ENCODE data around the gene CFAP90.

The CFAP90 gene

DNA sequence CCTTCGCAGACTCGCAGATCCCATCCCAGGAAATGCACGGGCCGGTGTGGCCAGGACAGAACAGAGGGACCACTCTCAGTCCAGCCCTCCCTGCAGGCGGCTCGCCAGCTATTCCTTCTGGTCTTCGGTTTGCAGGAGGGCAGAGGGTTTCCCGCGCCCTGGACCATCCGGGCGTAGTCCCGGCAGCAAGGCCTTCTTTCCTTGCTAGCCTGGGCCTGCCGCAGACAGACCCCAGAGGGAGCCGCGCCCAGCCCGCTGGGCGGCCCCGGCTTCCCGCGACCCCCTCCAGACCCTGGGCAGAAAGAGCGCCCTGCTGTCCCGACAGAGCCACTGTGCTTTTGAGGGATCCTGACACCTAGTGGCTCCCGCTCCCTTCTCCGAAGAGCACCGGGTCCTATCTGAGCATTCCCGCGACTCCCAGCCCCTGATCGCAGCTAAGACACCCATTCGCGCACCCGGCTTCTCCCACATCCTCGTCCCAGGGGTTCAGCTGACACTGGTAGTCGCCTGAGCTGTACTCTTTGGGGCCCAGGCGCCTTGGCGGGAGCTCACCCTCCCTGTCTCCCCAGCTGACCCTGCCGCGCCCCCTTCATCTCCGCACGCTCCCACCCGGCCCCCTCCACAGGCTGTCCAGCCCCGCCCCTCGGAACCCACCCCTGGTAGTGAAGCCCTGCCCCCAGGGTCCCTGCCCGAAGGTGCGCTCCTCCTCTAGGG lies 1.1 kb downstream of the CFAP90 start:
- POLR2A ChIA-PET = interaction anchor here (1.2 kb wide), 1 partner anchor 19 kb away, joined by 5 read pairs; the partner anchor contains the start of genes FASTKD3 and MTRR
- CTCF ChIA-PET = no interaction called here
- no peak for DNase-seq (ENCODE audit: extremely low spot score)
- TF ChIP-seq SP1 (IDR thresholded peaks at IDR 0.05) (no peak), L3MBTL2 (conservative IDR thresholded peaks at IDR 0.05) (no peak), BHLHE40 (IDR thresholded peaks at IDR 0.05; ENCODE audit: borderline replicate concordance) (no peak), NFRKB (IDR thresholded peaks at IDR 0.05) (no peak), FOXK2 (IDR thresholded peaks at IDR 0.05) (no peak), TARDBP (IDR thresholded peaks at IDR 0.05) (no peak), ELF4 (IDR thresholded peaks at IDR 0.05) (no peak), FOXA1 (IDR thresholded peaks at IDR 0.05) (no peak), CTBP1 (IDR thresholded peaks at IDR 0.05; ENCODE audit: borderline replicate concordance) (no peak), LEF1 (IDR thresholded peaks at IDR 0.05; ENCODE audit: borderline replicate concordance) (no peak), ZNF384 (IDR thresholded peaks at IDR 0.05) (no peak), FOXM1 (IDR thresholded peaks at IDR 0.05; ENCODE audit: borderline replicate concordance) (no peak)
- TF ChIP-seq, protein P1, sequence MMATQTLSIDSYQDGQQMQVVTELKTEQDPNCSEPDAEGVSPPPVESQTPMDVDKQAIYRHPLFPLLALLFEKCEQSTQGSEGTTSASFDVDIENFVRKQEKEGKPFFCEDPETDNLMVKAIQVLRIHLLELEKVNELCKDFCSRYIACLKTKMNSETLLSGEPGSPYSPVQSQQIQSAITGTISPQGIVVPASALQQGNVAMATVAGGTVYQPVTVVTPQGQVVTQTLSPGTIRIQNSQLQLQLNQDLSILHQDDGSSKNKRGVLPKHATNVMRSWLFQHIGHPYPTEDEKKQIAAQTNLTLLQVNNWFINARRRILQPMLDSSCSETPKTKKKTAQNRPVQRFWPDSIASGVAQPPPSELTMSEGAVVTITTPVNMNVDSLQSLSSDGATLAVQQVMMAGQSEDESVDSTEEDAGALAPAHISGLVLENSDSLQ (IDR thresholded peaks at IDR 0.05) = no peak

DNA sequence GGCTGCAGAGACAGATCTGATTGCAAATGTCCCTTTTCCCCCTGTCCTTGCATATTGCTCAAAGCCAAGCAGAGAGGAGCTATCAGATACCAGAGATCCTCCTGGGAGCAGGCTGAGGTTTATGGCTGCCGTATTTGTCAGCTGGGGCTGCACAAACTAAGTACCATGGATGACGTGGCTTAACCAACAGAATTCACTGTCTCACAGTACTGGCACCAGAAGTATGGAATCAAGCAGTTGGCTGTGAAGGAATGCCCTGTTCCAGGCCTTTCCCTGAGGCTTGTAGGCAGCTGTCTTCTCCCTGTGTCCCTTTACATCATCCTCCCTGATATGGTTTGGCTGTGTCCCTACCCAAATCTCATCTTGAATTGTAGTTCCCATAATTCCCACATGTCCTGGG lies 2.6 kb downstream of the CFAP90 start:
- ChIA-PET CTCF (interaction anchor here (0.8 kb wide), 1 partner anchor 1083 kb away, joined by 5 read pairs; no protein-coding TSS in a partner anchor), POLR2A (interaction anchor here (1.7 kb wide), 1 partner anchor 21 kb away, joined by 4 read pairs; the partner anchor contains the start of genes FASTKD3 and MTRR)
- DNase-seq (ENCODE audit: extremely low spot score) = no peak
- TF ChIP-seq SP1 (IDR thresholded peaks at IDR 0.05) (no peak), FOXA1 (IDR thresholded peaks at IDR 0.05) (no peak), ARNT (IDR thresholded peaks at IDR 0.05) (no peak), L3MBTL2 (conservative IDR thresholded peaks at IDR 0.05) (no peak), ELF4 (IDR thresholded peaks at IDR 0.05) (no peak), FOXM1 (IDR thresholded peaks at IDR 0.05; ENCODE audit: borderline replicate concordance) (no peak), LEF1 (IDR thresholded peaks at IDR 0.05; ENCODE audit: borderline replicate concordance) (no peak), CTBP1 (IDR thresholded peaks at IDR 0.05; ENCODE audit: borderline replicate concordance) (no peak), NFRKB (IDR thresholded peaks at IDR 0.05) (no peak), TARDBP (IDR thresholded peaks at IDR 0.05) (no peak), SUZ12 (IDR thresholded peaks at IDR 0.05) (no peak), HDGF (IDR thresholded peaks at IDR 0.05; ENCODE audit: borderline replicate concordance) (no peak), BHLHE40 (IDR thresholded peaks at IDR 0.05; ENCODE audit: borderline replicate concordance) (no peak), ZNF384 (IDR thresholded peaks at IDR 0.05) (no peak), FOXK2 (IDR thresholded peaks at IDR 0.05) (no peak)
- TF ChIP-seq, protein P1 (IDR thresholded peaks at IDR 0.05) = no peak

- POLR2A ChIA-PET = no interaction called here
- DNase-seq (ENCODE audit: extremely low spot score) = no peak
- no peak for TF ChIP-seq FOXM1 (IDR thresholded peaks at IDR 0.05; ENCODE audit: borderline replicate concordance)
- TF ChIP-seq NFRKB (IDR thresholded peaks at IDR 0.05) = no peak
- TF ChIP-seq, protein P1 (IDR thresholded peaks at IDR 0.05) = no peak
- no peak for TF ChIP-seq ZNF384 (IDR thresholded peaks at IDR 0.05)
- TF ChIP-seq FOXA1 (IDR thresholded peaks at IDR 0.05) = no peak
- no peak for TF ChIP-seq TARDBP (IDR thresholded peaks at IDR 0.05)
- TF ChIP-seq CTBP1 (IDR thresholded peaks at IDR 0.05; ENCODE audit: borderline replicate concordance) = no peak
- no peak for TF ChIP-seq L3MBTL2 (conservative IDR thresholded peaks at IDR 0.05)
- no peak for TF ChIP-seq ELF4 (IDR thresholded peaks at IDR 0.05)
- no peak for TF ChIP-seq LEF1 (IDR thresholded peaks at IDR 0.05; ENCODE audit: borderline replicate concordance)
- no peak for TF ChIP-seq SP1 (IDR thresholded peaks at IDR 0.05)
- no peak for TF ChIP-seq SUZ12 (IDR thresholded peaks at IDR 0.05)
- no peak for TF ChIP-seq FOXK2 (IDR thresholded peaks at IDR 0.05)
- no peak for TF ChIP-seq ARNT (IDR thresholded peaks at IDR 0.05)
- TF ChIP-seq HDGF (IDR thresholded peaks at IDR 0.05; ENCODE audit: borderline replicate concordance) = no peak
- CTCF ChIA-PET = interaction anchor here (2.3 to 2.7 kb wide), 2 partner anchors 10 to 30 kb away, joined by 8 to 9 read pairs; no protein-coding TSS in a partner anchor
Measured at GRCh38 chr5:7846327-7846726, 4.6 kb downstream of the CFAP90 start.

- CTCF ChIA-PET = interaction anchor here (2.3 to 2.7 kb wide), 2 partner anchors 10 to 29 kb away, joined by 8 to 9 read pairs; no protein-coding TSS in a partner anchor
Measured at GRCh38 chr5:7845557-7845956, 5.4 kb downstream of the CFAP90 start.

More at GRCh38 chr5:7845557-7845956, 5.4 kb downstream of the CFAP90 start:
- POLR2A ChIA-PET = interaction anchor here (1.4 kb wide), 1 partner anchor 23 kb away, joined by 3 read pairs; the partner anchor contains the start of genes FASTKD3 and MTRR
- no peak for TF ChIP-seq SP1 (IDR thresholded peaks at IDR 0.05)
- TF ChIP-seq ZNF384 (IDR thresholded peaks at IDR 0.05) = no peak
- TF ChIP-seq, protein P1 (IDR thresholded peaks at IDR 0.05) = no peak
- no peak for TF ChIP-seq TARDBP (IDR thresholded peaks at IDR 0.05)
- TF ChIP-seq BHLHE40 (IDR thresholded peaks at IDR 0.05; ENCODE audit: borderline replicate concordance) = no peak
- TF ChIP-seq LEF1 (IDR thresholded peaks at IDR 0.05; ENCODE audit: borderline replicate concordance) = no peak
- TF ChIP-seq HDGF (IDR thresholded peaks at IDR 0.05; ENCODE audit: borderline replicate concordance) = no peak
- no peak for DNase-seq (ENCODE audit: extremely low spot score)
